Hepatocyte (in vitro differentiated cells): ENCODE measurements around the gene KRTAP5-5. TPM values are rescaled to one million over a fixed set of nuclear protein-coding genes. Genes with fewer than 3 reads are reported as not detected.
A peak's percentile ranks its signal among the peaks of the same experiment; 100 is the strongest.
"Not testable (repeated sequence)": the region's sequence is repeated elsewhere in the genome, so short reads cannot be mapped to it uniquely, and the experiment has no call there.

ENCODE experiments used
- DNase-seq: peaks from one replicate; pipeline ENCODE4 v3.0.0-alpha.2; 2016; ENCODE audit warnings: low spot score
- H2AFZ ChIP-seq: fragments of 200-600 bp; sonication (generic); 2 replicates; pipeline ENCODE4 v1.6.0; 2016; ENCODE audit warnings: antibody characterized with exemption, mild to moderate bottlenecking
- H3K27ac ChIP-seq: fragments of 200-600 bp; sonication (generic); 2 replicates; pipeline ENCODE4 v1.5.1; 2016; ENCODE audit warnings: mild to moderate bottlenecking
- H3K27me3 ChIP-seq: fragments of 200-600 bp; sonication (generic); 2 replicates; pipeline ENCODE4 v1.6.1; 2016
- H3K36me3 ChIP-seq: fragments of 200-600 bp; sonication (generic); replicated peaks from 2 replicates; pipeline ENCODE4 v1.5.1; 2016; ENCODE audit warnings: low read depth; ENCODE audit not compliant: insufficient read depth
- H3K4me1 ChIP-seq: fragments of 200-600 bp; sonication (generic); 2 replicates; pipeline ENCODE4 v1.5.1; 2016; ENCODE audit warnings: mild to moderate bottlenecking, moderate library complexity; ENCODE audit not compliant: insufficient read depth
- H3K4me2 ChIP-seq: fragments of 200-600 bp; sonication (generic); 2 replicates; pipeline ENCODE4 v1.6.0; 2016
- H3K4me3 ChIP-seq: fragments of 200-600 bp; sonication (generic); 2 replicates; pipeline ENCODE4 v1.5.1; 2016; ENCODE audit warnings: mild to moderate bottlenecking
- H3K79me2 ChIP-seq: fragments of 200-600 bp; sonication (generic); 2 replicates; pipeline ENCODE4 v1.6.0; 2017; ENCODE audit warnings: mild to moderate bottlenecking
- H3K9me2 ChIP-seq: fragments of 200-600 bp; sonication (generic); replicated peaks from 2 replicates; pipeline ENCODE4 v1.6.0; 2017; ENCODE audit warnings: mild to moderate bottlenecking; ENCODE audit not compliant: insufficient read depth
- H3K9me3 ChIP-seq: fragments of 200-600 bp; sonication (generic); 2 replicates; pipeline ENCODE4 v1.5.1; 2016; ENCODE audit warnings: low read depth, mild to moderate bottlenecking
- H4K20me1 ChIP-seq: fragments of 200-600 bp; sonication (generic); 2 replicates; pipeline ENCODE4 v1.6.0; 2016; ENCODE audit warnings: mild to moderate bottlenecking; ENCODE audit not compliant: insufficient read depth, poor library complexity, severe bottlenecking
- EZH2 ChIP-seq: fragments of 200-600 bp; sonication (generic); IDR thresholded peaks from 2 replicates; pipeline ENCODE4 v1.6.1; 2016; ENCODE audit warnings: antibody characterized with exemption, mild to moderate bottlenecking, borderline replicate concordance
- EZH2phosphoT487 ChIP-seq: fragments of 200-600 bp; sonication (generic); IDR thresholded peaks from one replicate; pipeline ENCODE4 v1.6.1; 2018; ENCODE audit warnings: antibody characterized with exemption, mild to moderate bottlenecking, low read depth, moderate library complexity; ENCODE audit not compliant: unreplicated experiment, severe bottlenecking
- WGBS: methylation state at CpG from one replicate; pipeline ENCODE4 v1.1.6; 2016; ENCODE audit warnings: low lambda C conversion rate; ENCODE audit errors: missing lambda C conversion rate; 5-methylcytosine and 5-hydroxymethylcytosine counted together
- polyA plus RNA-seq: library from polyadenylated mRNA; unstranded; fragments of >200 nt; fragmentation: Nextera tagmentation; extraction: Ambion mirVana; gene quantifications from 2 replicates; pipeline ENCODE4 v1.2.1, GENCODE V29; 2016
- total RNA-seq: library from RNA; depleted of rRNA; stranded (reverse); fragments of >200 nt; gene quantifications from 2 replicates; pipeline ENCODE4 v1.2.3, GENCODE V29; 2014
- TF ChIP-seq, protein P1 (sequence below): fragments of 200-600 bp; sonication (generic); IDR thresholded peaks from 2 replicates; pipeline ENCODE4 v1.5.1; 2016; ENCODE audit warnings: antibody characterized with exemption, mild to moderate bottlenecking; ENCODE audit not compliant: poor library complexity

The KRTAP5-5 gene
- total and polyA plus RNA-seq, 2 experiments from 2014 or later = 0.54 TPM; not detected in 1

DNA sequence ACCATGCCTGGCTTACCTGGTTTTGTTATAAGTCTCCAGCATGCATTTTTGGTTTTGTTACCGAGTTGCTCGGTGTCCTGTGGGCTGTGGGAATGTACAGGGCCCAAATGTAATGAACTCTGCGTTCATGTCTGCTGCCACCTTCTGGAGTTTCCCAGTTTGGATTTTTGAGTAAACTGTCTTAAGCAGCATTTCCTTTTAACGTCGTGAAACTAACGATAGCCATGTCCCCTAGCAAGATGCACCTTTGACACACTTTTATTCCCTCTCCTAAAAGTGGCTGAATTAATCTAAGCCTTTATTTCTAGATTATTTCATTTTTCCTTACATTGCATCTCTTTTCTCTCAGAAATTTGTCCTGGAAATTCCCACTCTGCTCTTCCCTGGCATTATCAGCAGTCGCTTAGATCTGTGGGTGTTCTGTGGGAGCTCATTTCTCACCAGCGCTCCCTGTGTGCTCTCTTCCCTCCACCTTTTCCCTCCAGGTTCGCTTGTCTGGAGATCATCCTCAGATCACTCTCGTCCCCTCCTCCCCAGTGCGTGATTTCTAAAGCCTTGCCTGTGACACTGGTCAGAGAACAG, 33.5 kb upstream of the KRTAP5-5 start:
- not testable (repeated sequence) for H3K27me3 ChIP-seq, H3K9me3 ChIP-seq, H3K36me3 ChIP-seq, H2AFZ ChIP-seq, H3K4me2 ChIP-seq, H3K27ac ChIP-seq, H3K4me1 ChIP-seq, H3K79me2 ChIP-seq, DNase-seq, H3K9me2 ChIP-seq, H3K4me3 ChIP-seq, H4K20me1 ChIP-seq
- 61% methylated on average over 11 of the region's 11 CpGs for WGBS
- TF ChIP-seq, protein P1, sequence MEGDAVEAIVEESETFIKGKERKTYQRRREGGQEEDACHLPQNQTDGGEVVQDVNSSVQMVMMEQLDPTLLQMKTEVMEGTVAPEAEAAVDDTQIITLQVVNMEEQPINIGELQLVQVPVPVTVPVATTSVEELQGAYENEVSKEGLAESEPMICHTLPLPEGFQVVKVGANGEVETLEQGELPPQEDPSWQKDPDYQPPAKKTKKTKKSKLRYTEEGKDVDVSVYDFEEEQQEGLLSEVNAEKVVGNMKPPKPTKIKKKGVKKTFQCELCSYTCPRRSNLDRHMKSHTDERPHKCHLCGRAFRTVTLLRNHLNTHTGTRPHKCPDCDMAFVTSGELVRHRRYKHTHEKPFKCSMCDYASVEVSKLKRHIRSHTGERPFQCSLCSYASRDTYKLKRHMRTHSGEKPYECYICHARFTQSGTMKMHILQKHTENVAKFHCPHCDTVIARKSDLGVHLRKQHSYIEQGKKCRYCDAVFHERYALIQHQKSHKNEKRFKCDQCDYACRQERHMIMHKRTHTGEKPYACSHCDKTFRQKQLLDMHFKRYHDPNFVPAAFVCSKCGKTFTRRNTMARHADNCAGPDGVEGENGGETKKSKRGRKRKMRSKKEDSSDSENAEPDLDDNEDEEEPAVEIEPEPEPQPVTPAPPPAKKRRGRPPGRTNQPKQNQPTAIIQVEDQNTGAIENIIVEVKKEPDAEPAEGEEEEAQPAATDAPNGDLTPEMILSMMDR = peak; percentile 24

DNA sequence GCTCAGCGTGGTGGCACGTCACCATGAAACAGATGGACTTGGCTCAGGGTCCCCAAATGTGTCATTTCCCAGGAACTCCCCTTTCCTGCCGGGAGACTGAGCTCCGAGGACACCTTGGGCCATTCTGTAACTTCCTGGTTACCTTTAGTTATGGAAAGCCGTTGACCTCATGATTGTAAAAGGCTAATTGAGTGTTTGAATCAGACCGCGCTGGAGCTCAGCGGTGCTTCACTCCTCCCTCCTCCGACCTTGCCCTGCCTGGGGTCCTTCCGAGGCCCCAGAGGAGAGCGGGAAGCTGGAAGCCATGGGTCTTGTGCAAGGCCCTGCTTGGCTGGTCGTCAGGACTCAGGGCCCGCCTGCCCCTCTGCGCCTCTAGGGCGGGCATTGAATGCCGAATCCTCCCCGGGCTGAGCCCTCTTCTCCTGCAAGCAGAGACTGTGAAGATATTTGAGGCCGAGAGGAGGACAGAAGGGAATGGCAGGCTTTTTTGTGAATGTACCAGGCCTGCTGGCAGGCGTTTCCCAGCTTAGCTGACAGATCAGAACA, 32.9 kb upstream of the KRTAP5-5 start:
- H3K4me3 ChIP-seq, H2AFZ ChIP-seq, H3K36me3 ChIP-seq, H3K27ac ChIP-seq, H4K20me1 ChIP-seq, H3K9me3 ChIP-seq, DNase-seq, H3K4me2 ChIP-seq, H3K79me2 ChIP-seq, H3K4me1 ChIP-seq, H3K27me3 ChIP-seq, H3K9me2 ChIP-seq: not testable (repeated sequence)
- WGBS = 62% methylated on average over 19 of the region's 19 CpGs

DNA sequence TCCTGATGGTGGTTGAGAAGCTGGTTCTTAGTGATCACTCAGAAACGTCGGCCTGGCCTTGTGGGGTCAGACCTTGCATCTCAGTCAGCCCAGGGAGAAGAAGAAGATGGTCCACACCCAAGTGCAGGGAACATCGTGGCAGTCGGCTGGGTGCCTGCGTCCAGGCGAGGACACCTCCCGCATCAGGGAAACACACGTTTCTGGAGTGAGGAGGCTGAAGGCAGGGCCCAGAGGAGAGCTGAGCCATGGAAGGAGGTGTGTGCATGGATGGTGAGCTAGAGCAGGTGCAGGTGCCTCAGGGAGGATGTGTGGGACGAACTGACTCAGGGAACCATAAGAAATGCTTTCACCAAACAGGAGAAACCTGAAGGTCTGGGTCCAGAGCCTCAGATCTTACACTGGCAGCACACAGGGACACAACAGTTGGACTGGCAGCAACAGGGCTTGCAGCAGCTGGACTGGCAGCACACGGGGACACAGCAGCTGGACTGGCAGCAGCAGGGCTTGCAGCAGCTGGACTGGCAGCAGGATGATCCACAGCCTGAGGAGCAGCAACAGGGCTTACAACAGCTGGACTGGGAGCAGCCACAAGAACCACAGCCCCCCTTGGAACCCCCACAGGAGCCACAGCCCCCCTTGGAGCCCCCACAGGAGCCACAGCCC, 32.1 kb upstream of the KRTAP5-5 start:
- 90% methylated on average over 10 of the region's 10 CpGs for WGBS
- no peaks in the 10 kb centered on the region for H3K36me3 ChIP-seq
- H2AFZ ChIP-seq = no peak overlapping the region
- no peak overlapping the region for H3K27ac ChIP-seq
- H3K27me3 ChIP-seq = peaks cover 5% of the 10 kb centered on the region
- no peaks in the 10 kb centered on the region for H3K4me1 ChIP-seq
- no peak for DNase-seq
- TF ChIP-seq, protein P1 = no peak
- TF ChIP-seq EZH2phosphoT487 (no peak), EZH2 (no peak)
- H3K4me3 ChIP-seq = no peak overlapping the region
- H3K79me2 ChIP-seq = no peaks in the 10 kb centered on the region
- H3K9me3 ChIP-seq = no peaks in the 10 kb centered on the region
- H4K20me1 ChIP-seq = no peaks in the 10 kb centered on the region
- no peak overlapping the region for H3K4me2 ChIP-seq
- no peaks in the 10 kb centered on the region for H3K9me2 ChIP-seq

DNA sequence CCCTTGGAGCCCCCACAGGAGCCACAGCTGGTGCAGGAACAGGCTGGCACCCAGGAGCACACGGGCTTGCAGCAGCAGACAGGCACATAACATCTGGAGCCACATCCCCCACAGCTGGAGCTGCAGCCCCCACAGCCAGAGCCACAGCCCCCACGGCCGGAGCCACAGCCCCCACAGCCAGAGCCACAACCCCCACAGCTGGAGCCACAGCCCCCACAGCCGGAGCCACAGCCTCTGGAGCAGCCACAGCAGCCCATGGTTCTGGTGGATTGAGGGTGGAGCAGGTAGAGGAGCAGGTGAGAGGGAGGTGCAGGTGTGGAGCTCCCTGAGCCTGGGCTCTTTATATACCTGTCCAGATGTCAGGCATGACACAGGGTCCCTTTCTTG, 31.6 kb upstream of the KRTAP5-5 start, which contains the start of gene KRTAP5-2:
KRTAP5-2 (minus strand) TSS at position 301 of the 387 bp plus-strand sequence; CDS start at position 257, 44 bp downstream.
- Histone ChIP-seq H3K4me1 (no peaks in the 10 kb centered on the region), H3K27me3 (peaks cover 5% of the 10 kb centered on the region)
- WGBS = 94% methylated on average over 2 of the region's 4 CpGs

DNA sequence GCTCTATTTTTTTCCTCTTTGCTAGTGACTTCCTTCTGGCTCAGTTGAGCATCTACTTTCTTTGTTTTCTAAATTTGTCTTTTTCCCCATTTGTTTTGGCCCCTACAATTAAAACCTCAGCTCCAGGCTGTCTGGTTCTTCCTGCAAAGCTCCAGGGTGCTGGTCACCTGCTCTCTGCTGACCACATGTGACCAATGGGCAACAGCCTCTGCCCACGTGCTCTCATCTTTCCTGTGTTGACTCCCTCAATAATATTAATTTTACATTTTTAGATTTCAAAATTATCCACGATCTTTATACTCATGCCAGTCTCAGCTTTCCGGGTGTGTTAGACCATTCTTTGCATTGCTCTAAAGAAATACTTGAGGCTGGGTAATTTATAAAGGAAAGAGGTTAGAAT, 31.2 kb upstream of the KRTAP5-5 start:
- not testable (repeated sequence) for H4K20me1 ChIP-seq, H3K9me2 ChIP-seq, H3K27ac ChIP-seq, H3K4me2 ChIP-seq, H3K9me3 ChIP-seq, H3K79me2 ChIP-seq, H3K27me3 ChIP-seq, H2AFZ ChIP-seq, DNase-seq, H3K4me3 ChIP-seq, H3K4me1 ChIP-seq, H3K36me3 ChIP-seq
- WGBS = 86% methylated on average over 3 of the region's 3 CpGs

More for the DNA sequence above, 31.6 kb upstream of the KRTAP5-5 start, which contains the start of gene KRTAP5-2:
- Histone ChIP-seq H3K36me3 (no peaks in the 10 kb centered on the region), H3K27ac (no peak within 1 kb of the TSS), H3K4me3 (no peak within 1 kb of the TSS), H2AFZ (no peak within 1 kb of the TSS), H4K20me1 (no peaks in the 10 kb centered on the region), H3K9me2 (no peaks in the 10 kb centered on the region), H3K79me2 (no peaks in the 10 kb centered on the region), H3K9me3 (no peaks in the 10 kb centered on the region), H3K4me2 (no peak within 1 kb of the TSS)
- DNase-seq = no peak
- no peak for TF ChIP-seq EZH2phosphoT487
- no peak for TF ChIP-seq EZH2
- TF ChIP-seq, protein P1 = no peak
